H9 (cell line): ENCODE data around the gene SAP30L. TPM values are rescaled to one million over a fixed set of nuclear protein-coding genes. Genes with fewer than 3 reads are reported as not detected.

Experiments used
- DNase-seq: peaks from one replicate; pipeline ENCODE4 v3.0.0-alpha.2; 2017
- H2AFZ ChIP-seq: one replicate; pipeline ENCODE4 v1.6.1; 2013; ENCODE audit warnings: mild to moderate bottlenecking, low read length, control low read depth, moderate library complexity
- H2AK5ac ChIP-seq: 2 replicates; pipeline ENCODE4 v1.6.1; 2013; ENCODE audit warnings: low read length, control low read depth, mixed read lengths; ENCODE audit not compliant: insufficient read length
- H2BK120ac ChIP-seq: one replicate; pipeline ENCODE4 v1.6.1; 2013; ENCODE audit warnings: low read depth, mild to moderate bottlenecking, low read length, control low read depth, inconsistent platforms; ENCODE audit not compliant: poor library complexity, severe bottlenecking
- H2BK12ac ChIP-seq: 2 replicates; pipeline ENCODE4 v1.6.1; 2013; ENCODE audit warnings: low read length, control low read depth, mixed read lengths, low read depth; ENCODE audit not compliant: insufficient read length
- H2BK15ac ChIP-seq: 2 replicates; pipeline ENCODE4 v1.6.1; 2013; ENCODE audit warnings: low read depth, low read length, control low read depth
- H2BK20ac ChIP-seq: one replicate; pipeline ENCODE4 v1.6.1; 2013; ENCODE audit warnings: low read depth, mild to moderate bottlenecking, low read length, control low read depth, inconsistent platforms; ENCODE audit not compliant: poor library complexity, severe bottlenecking
- H2BK5ac ChIP-seq: 2 replicates; pipeline ENCODE4 v1.6.1; 2013; ENCODE audit warnings: low read length, control low read depth, mixed read lengths; ENCODE audit not compliant: insufficient read length
- H3K14ac ChIP-seq: 2 replicates; pipeline ENCODE4 v1.6.1; 2013; ENCODE audit warnings: low read length, control low read depth; ENCODE audit not compliant: insufficient read depth
- H3K18ac ChIP-seq: 2 replicates; pipeline ENCODE4 v1.6.1; 2013; ENCODE audit warnings: low read depth, mild to moderate bottlenecking, mixed read lengths, low read length, control low read depth; ENCODE audit not compliant: insufficient read length
- H3K23ac ChIP-seq: 2 replicates; pipeline ENCODE4 v1.6.1; 2013; ENCODE audit warnings: low read length, control low read depth, mixed read lengths, low read depth; ENCODE audit not compliant: insufficient read length
- H3K23me2 ChIP-seq: 2 replicates; pipeline ENCODE4 v1.6.1; 2013; ENCODE audit warnings: low read depth, mild to moderate bottlenecking, mixed read lengths, low read length, control low read depth; ENCODE audit not compliant: insufficient read length, poor library complexity, severe bottlenecking
- H3K27ac ChIP-seq: 2 replicates; pipeline ENCODE4 v1.5.1; 2013; ENCODE audit warnings: low read length, control low read depth, mixed read lengths, low read depth; ENCODE audit not compliant: insufficient read length
- H3K27me3 ChIP-seq: 2 replicates; pipeline ENCODE4 v1.6.1; 2013; ENCODE audit warnings: low read length, control low read depth, inconsistent platforms; ENCODE audit not compliant: insufficient read depth
- H3K4ac ChIP-seq: 2 replicates; pipeline ENCODE4 v1.6.1; 2013; ENCODE audit warnings: low read depth, mild to moderate bottlenecking, control low read depth, inconsistent platforms, low read length, moderate library complexity
- H3K4me1 ChIP-seq: 2 replicates; pipeline ENCODE4 v1.6.1; 2013; ENCODE audit warnings: low read length, control low read depth, inconsistent platforms; ENCODE audit not compliant: insufficient read depth
- H3K4me2 ChIP-seq: 2 replicates; pipeline ENCODE4 v1.6.1; 2013; ENCODE audit warnings: low read length, control low read depth, mixed read lengths; ENCODE audit not compliant: insufficient read length, insufficient read depth
- H3K56ac ChIP-seq: 2 replicates; pipeline ENCODE4 v1.6.1; 2013; ENCODE audit warnings: low read depth, mild to moderate bottlenecking, mixed read lengths, low read length, control low read depth; ENCODE audit not compliant: insufficient read length
- H3K79me1 ChIP-seq: 2 replicates; pipeline ENCODE4 v1.6.1; 2013; ENCODE audit warnings: low read depth, mild to moderate bottlenecking, moderate library complexity, low read length, control low read depth, inconsistent platforms; ENCODE audit not compliant: insufficient read depth, poor library complexity, severe bottlenecking
- H3K79me2 ChIP-seq: 2 replicates; pipeline ENCODE4 v1.6.1; 2013; ENCODE audit warnings: low read length, control low read depth, inconsistent platforms; ENCODE audit not compliant: insufficient read depth
- H3K9ac ChIP-seq: 2 replicates; pipeline ENCODE4 v1.6.1; 2013; ENCODE audit warnings: low read length, control low read depth, mixed read lengths; ENCODE audit not compliant: insufficient read length; ENCODE audit errors: extremely low read depth
- H3K9me3 ChIP-seq: one replicate; pipeline ENCODE4 v1.6.1; 2013; ENCODE audit warnings: low read depth, low read length, inconsistent platforms; ENCODE audit not compliant: control insufficient read depth
- H3T11ph ChIP-seq: one replicate; pipeline ENCODE4 v1.6.1; 2013; ENCODE audit warnings: mild to moderate bottlenecking, low read length, control low read depth, inconsistent platforms
- H4K20me1 ChIP-seq: one replicate; pipeline ENCODE4 v1.6.1; 2013; ENCODE audit not compliant: control insufficient read depth, insufficient read length, insufficient read depth
- H4K5ac ChIP-seq: 2 replicates; pipeline ENCODE4 v1.6.1; 2013; ENCODE audit warnings: low read depth, mild to moderate bottlenecking, mixed read lengths, low read length, control low read depth; ENCODE audit not compliant: insufficient read length
- H4K8ac ChIP-seq: replicated peaks from 2 replicates; pipeline ENCODE4 v1.6.1; 2013; ENCODE audit warnings: low read length, control low read depth, mixed read lengths, low read depth; ENCODE audit not compliant: insufficient read length
- H4K91ac ChIP-seq: 2 replicates; pipeline ENCODE4 v1.6.1; 2013; ENCODE audit warnings: low read depth, mild to moderate bottlenecking, moderate library complexity, mixed read lengths, low read length, control low read depth; ENCODE audit not compliant: insufficient read length
- H3K27ac Mint-ChIP-seq, 3 experiments: 2 replicates in 2 of 3; 3 replicates in 1 of 3; pipeline ENCODE4 v1.8.0; 2020 to 2021; ENCODE audit warnings: mixed read lengths in 3 of 3, mild to moderate bottlenecking in 1 of 3, moderate library complexity in 1 of 3
- H3K27me3 Mint-ChIP-seq: 2 replicates; pipeline ENCODE4 v1.8.0; 2021; ENCODE audit warnings: low read depth, mild to moderate bottlenecking, moderate library complexity, mixed read lengths
- H3K36me3 Mint-ChIP-seq, 3 experiments: 2 replicates in 2 of 3; 3 replicates in 1 of 3; pipeline ENCODE4 v1.8.0; 2020 to 2021; ENCODE audit warnings: low read depth in 3 of 3, mixed read lengths in 3 of 3; ENCODE audit not compliant: insufficient read depth in 1 of 3
- H3K4me1 Mint-ChIP-seq, 2 experiments: 2 replicates each; pipeline ENCODE4 v1.8.0; 2020; ENCODE audit warnings: mixed read lengths in 2 of 2
- H3K4me3 Mint-ChIP-seq, 2 experiments: 2 replicates in 1 of 2; 3 replicates in 1 of 2; pipeline ENCODE4 v1.8.0; 2020 to 2021; ENCODE audit warnings: mild to moderate bottlenecking in 2 of 2, mixed read lengths in 2 of 2, moderate library complexity in 1 of 2
- H3K9me3 Mint-ChIP-seq, 2 experiments: 2 replicates in 1 of 2; 3 replicates in 1 of 2; pipeline ENCODE4 v1.8.0; 2020; ENCODE audit warnings: mild to moderate bottlenecking in 2 of 2, mixed read lengths in 2 of 2, moderate library complexity in 1 of 2
- WGBS: extraction: QIAGEN DNeasy Blood & Tissue Kit; methylation state at CpG from one replicate; pipeline ENCODE4 v1.1.7; 2013; ENCODE audit warnings: missing lambda C conversion rate, low lambda C conversion rate, mixed read lengths; ENCODE audit not compliant: insufficient read length; ENCODE audit errors: extremely low coverage; 5-methylcytosine and 5-hydroxymethylcytosine counted together
- total RNA-seq: library from RNA; stranded (reverse); gene quantifications from 2 replicates; pipeline ENCODE4 v1.2.1, GENCODE V29; 2021
- TF ChIP-seq, protein P1 (sequence below): fragments of 200-600 bp; sonication (generic); conservative IDR thresholded peaks from 3 replicates; pipeline ENCODE4 v1.8.0; 2021; ENCODE audit warnings: antibody characterized with exemption, mild to moderate bottlenecking

Gene SAP30L
- total RNA-seq, 1 experiment from 2014 or later: 25.0 TPM

DNA sequence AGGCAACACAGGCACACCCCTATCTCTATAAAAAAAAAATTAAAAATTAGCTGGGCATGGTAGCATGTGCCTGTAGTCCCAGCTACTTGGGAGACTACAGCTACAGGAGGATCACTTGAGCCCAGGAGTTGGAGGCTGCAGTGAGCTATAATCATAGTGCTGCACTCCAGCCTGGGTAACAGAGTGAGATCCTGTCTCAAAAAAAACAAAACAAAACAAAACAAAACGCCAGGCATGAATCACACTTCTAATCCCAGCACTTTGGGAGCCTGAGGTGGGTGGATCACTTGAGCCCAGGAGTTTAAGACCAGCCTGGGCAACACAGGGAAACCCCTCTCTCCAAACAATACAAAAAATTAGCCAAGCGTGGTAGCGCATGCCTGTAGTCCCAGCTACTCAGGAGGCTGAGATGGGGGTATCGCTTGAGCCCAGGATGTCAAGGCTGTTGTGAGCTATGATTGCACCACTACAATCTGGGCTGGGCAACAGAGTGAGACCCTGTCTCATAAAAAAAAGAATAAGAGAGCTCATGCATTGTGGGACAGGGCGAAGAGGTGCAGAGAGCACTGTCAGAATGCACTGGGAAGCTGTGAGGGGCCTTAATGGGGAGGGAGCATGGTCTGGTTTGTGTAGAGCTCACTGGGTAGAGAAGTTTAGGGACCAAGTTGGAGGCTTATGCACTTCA is 8.4 kb upstream of the SAP30L start:
- Histone ChIP-seq H3K9me3 (no peaks in the 10 kb centered on the region), H3K27ac (no peak overlapping the region), H3K14ac (no peak overlapping the region), H2BK12ac (no peak overlapping the region), H2AK5ac (no peak overlapping the region), H2BK5ac (no peak overlapping the region), H3T11ph (no peak overlapping the region), H3K23me2 (no peaks in the 10 kb centered on the region), H4K91ac (no peak overlapping the region), H3K4ac (no peak overlapping the region), H3K27me3 (no peaks in the 10 kb centered on the region), H2BK120ac (no peak overlapping the region), H4K20me1 (no peaks in the 10 kb centered on the region), H3K79me1 (no peaks in the 10 kb centered on the region), H2BK20ac (no peak overlapping the region), H3K23ac (no peak overlapping the region), H3K18ac (no peak overlapping the region), H4K5ac (no peak overlapping the region), H3K9ac (no peak overlapping the region), H3K4me1 (no peaks in the 10 kb centered on the region), H2AFZ (no peak overlapping the region), H3K4me2 (no peak overlapping the region), H2BK15ac (no peak overlapping the region), H3K79me2 (no peaks in the 10 kb centered on the region), H3K56ac (no peak overlapping the region), H4K8ac (no peak overlapping the region)
- TF ChIP-seq, protein P1, sequence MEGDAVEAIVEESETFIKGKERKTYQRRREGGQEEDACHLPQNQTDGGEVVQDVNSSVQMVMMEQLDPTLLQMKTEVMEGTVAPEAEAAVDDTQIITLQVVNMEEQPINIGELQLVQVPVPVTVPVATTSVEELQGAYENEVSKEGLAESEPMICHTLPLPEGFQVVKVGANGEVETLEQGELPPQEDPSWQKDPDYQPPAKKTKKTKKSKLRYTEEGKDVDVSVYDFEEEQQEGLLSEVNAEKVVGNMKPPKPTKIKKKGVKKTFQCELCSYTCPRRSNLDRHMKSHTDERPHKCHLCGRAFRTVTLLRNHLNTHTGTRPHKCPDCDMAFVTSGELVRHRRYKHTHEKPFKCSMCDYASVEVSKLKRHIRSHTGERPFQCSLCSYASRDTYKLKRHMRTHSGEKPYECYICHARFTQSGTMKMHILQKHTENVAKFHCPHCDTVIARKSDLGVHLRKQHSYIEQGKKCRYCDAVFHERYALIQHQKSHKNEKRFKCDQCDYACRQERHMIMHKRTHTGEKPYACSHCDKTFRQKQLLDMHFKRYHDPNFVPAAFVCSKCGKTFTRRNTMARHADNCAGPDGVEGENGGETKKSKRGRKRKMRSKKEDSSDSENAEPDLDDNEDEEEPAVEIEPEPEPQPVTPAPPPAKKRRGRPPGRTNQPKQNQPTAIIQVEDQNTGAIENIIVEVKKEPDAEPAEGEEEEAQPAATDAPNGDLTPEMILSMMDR: no peak
- peaks cover 3% of the 10 kb centered on the region in 2 experiments; a peak in 4 of 5 replicates for H3K9me3 Mint-ChIP-seq
- no peak overlapping the region for H3K4me3 Mint-ChIP-seq
- peaks cover 26 to 54% (median 41%) of the 10 kb centered on the region in 3 experiments for H3K36me3 Mint-ChIP-seq
- DNase-seq: no peak
- no peaks in the 10 kb centered on the region for H3K4me1 Mint-ChIP-seq
- H3K27me3 Mint-ChIP-seq: no peaks in the 10 kb centered on the region; the same call in 1 of the 2 replicates
- H3K27ac Mint-ChIP-seq: no peak overlapping the region
- no CpG with 5 or more reads among the region's 5 CpGs for WGBS
